GM19397 (cell line): ENCODE measurements around the gene NT5DC4.

ENCODE experiments used
- ATAC-seq: cut with Tn5 transposase; IDR thresholded peaks from one replicate; pipeline ENCODE4 v1.9.1; 2021; ENCODE audit warnings: mild to moderate bottlenecking, moderate library complexity; ENCODE audit not compliant: unreplicated experiment

The NT5DC4 gene

DNA sequence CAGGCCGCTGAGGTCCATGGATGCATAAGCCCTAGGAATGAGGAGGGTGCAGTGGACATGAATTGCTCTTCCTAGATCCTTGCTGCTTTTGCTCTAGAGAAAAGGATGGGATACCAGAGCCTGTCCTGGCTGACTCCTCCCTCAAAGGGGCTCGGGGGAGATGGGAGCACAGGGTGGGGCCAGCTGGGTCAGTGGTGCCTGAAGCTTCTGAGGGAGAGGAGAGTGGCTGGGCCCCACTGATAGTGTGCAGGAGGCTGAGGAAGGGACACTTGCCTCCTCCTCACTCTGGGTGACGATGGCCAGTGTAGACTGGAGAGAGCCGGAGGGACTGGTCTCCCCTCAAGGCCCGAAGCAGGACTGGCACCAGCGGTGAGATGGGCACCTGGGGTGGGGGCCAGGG is at the start of gene NT5DC4:
Gene NT5DC4, plus strand, starts transcription at position 236 of the 400 bp plus-strand sequence. Its CDS starts 60 bp downstream, at position 296.
- no peak for ATAC-seq

DNA sequence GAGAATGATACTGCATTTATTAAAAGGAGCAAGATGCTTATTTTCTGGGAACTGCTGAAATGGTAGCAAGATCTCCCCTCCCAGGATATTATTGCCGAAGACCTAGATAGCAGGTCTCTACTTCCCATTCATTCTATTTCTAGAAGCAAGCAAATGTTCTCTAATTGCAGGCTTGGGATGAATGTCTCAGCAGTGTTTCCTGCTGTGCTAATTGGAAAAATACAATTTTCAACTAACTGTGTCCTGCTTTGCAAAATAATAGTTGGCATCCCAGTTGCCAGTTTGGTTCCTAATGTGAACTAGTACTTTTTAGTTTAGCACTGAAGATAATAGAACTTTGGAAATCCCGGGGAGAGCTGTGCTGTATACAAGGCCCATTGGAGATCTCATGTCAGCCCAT is 49.0 kb upstream of the NT5DC4 start:
- no peak for ATAC-seq

DNA sequence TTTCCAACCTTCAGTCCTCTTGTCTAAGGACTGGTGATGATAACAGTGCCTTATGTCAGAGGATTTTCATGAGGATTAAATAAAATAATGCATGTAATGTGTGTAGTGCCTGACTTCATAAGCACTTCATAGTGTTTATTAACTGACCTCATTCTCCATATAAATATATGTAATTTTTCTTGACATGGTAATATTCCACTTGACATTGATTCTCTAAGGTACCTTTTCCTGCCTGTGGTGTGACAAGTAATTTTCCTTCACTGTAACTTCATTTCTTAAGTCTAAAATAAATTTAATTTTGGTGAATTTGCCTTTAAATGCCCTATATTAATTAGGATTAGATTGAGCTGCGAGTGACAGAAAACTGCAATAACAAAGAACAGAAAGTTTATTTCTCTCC is 47.8 kb upstream of the NT5DC4 start:
- no peak for ATAC-seq

DNA sequence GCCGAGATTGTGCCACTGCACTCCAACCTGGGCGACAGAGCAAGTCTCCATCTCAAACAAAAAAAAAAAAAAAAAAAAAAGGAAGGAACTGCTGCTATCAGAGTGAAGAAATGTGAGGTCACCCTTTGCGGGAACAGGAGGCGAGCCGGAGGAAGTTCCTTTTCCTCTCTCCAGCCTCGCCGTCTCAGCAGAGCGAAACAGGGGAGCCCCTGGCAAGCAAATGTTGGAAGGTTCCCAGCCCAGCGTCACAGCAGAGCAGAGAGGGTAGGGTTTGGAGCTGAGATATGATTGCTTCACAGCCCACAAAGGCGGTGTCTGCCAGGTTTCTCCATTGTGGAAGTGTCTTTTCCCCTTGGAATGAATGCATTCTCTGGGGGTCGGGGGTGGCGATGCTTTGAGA is 46.6 kb upstream of the NT5DC4 start:
- ATAC-seq, result no peak

DNA sequence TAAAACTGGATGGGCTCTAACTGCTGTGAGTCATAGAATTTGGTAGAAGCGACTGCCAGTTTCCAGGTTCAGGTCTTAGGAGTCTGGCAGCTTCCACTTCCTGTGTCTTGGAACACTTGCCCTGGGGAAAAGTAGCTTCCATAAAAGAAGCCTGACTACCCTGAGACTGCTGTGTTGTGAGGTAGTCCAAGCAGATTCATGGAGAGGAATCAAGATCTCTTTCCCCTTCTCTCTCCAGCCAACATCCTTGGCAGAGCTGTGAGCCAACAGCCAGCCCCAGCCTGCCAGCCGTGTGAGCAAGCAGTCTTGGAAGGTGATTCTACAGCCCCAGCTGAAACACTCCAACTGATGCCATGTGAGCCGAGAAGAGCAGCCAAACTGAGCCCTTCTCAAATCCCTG is 41.3 kb upstream of the NT5DC4 start:
- ATAC-seq, result no peak

DNA sequence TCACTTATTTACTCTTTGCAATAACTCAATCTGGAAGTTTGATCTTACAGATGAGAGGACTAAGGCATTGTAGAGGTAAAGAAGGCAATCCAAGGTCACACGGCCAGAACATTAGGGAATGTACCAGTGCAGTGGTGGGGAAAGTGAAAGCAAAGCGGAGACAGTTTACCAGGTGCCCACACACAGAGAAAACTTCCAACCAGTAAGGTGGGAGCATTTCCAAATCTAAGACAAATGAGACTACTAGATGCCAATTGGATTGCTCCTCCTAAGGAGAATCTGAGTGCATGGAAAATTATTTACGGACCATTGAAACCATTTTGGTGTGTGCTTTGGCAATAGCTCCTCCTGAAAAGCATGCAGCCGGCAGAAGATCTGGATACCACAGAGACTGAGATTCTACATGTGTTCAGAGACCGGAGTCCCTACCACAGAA is 40.1 kb upstream of the NT5DC4 start:
- no peak for ATAC-seq

DNA sequence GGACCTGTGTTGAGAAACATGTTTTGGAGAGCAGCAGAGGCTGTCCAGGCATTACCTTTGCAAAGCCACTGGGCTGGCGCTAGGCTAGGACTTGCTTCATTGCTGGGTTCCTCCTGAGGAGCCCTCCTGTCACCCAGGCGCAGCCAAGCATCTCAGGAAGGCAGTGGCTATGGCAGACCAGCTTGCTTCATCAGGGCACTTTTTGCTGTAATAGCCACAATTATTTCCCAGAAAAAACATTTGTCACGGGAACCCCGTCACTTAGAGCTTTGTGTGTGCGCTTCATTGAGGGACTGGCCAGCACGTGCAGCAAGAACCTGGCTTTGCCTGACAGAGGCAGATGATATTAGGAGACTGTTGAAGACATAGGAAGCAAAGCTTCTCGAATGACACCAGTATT is 38.7 kb upstream of the NT5DC4 start:
- ATAC-seq, result no peak

DNA sequence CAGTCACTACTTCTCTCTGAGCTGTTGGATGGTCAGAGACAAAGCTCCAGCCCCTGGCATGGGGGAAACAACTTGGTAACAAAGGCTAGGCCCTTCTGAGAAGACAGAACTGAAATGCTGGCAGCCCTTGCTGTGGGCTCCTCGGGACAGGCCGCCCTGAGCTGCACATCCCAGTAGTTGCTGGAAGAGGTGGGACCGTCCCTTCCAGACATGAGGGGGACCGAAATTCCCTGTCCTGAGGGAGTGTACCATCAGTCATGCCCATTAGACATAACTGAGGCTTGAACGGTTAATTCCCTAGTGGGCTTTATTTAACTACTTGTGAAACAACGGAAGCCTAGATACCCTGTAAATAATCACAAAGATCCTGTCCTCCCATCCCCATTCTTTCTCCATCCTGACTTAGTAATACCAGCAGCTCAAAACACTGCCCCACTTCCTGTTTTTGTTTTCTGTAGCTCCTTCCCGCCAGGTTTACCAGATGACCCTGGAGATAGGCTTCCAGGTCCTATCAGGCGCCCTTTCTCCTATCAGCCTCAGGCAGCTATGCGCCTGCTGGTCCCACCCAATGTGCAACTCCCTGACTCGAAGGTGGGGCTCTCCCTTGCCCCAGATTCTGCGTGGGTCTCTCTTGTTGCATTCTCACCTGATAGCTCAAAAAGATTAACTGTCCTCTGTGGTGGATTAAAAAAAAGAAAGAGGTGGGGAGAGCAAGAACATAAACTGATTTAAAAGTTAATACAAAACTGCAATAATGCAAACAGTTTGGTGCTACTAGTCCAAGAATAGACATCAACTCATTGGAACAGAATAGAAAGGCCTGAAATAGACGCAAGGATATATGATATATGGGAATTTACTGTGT is 37.0 kb upstream of the NT5DC4 start:
- no peak for ATAC-seq

DNA sequence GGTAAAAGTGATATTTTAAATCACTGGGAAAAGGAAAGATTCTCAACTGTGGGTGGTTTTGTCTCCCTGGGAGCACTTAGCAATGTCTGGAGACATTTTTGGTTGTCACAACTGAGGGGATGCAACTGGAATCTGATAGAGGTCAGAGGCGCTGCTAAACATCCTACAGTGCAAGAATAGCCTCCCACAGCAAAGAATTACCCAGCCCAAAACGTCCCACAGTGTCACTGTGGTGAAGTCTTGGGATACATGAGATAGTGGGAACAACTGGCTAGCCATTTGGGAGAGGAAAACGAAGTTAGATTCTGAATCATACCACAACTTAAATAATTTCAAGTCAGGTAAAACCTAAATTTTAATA is 36.4 kb upstream of the NT5DC4 start:
- no peak for ATAC-seq

DNA sequence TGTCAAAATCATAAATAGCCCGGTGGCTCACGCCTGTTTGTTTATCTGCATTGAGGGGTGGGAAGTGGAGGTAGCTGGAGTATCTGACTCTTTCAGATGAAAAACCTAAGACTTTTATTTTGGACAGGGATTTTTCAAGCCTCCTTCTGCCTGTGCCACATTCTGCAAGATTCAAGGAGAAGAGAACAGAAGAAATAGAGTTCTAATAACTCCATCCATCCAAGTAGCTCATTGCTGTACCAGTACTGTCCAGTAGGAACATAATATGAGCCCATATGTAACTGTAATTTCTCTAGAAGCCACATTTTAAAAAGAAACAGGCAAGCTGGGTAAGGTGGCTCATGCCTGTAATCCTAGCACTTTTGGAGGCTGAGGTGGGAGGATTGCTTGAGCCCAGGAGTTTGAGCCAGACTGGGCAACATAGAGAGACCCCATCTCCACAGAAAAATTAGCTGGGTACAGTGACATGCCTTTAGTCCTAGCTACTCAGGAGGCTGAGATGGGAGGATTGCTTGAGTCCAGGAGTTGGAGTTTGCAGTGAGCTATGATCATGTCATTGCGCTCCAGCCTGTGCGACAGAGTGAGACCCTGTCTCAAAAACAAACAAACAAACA is 35.4 kb upstream of the NT5DC4 start:
- no peak for ATAC-seq

DNA sequence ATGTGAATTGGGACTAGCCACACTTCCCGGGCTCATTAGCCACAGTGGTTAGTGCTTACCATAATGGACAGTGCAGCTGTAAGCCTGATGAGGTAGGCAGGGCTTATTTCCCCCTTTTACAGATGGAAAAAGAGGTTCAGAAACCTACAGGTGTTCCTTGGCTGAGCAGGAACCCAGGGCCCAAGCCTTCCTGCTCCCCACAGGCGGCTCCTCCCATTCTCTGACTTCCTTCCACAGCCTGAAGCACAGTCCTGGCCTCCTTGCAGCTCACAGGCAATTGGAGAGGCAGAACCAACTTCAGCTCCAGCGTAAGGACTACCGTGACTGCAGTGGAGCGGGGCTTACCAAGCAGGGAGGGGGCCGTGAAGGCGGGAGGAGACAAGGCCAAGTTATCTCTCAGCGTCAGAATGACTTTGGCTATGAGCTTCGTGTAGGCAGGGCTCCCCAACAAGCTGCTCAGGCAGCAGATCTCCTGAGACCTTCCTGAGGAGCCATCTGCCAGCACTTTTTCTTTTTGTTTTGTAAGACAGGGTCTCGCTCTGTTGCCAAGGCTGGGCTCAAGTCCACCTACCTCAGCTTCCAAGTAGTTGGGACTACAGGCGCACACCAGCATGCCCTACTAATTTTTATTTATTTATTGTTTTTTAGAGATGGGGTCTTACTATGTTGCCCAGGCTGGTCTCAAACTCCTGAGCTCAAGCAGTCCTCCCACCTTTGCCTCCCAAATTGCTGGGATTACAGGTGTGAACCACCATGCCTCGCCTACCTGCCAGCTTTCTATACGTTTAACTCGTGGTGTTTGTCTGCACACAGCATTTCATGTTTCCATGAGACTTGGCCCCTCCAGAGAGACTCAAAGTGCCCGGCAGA is 34.2 kb upstream of the NT5DC4 start:
- no peak for ATAC-seq

DNA sequence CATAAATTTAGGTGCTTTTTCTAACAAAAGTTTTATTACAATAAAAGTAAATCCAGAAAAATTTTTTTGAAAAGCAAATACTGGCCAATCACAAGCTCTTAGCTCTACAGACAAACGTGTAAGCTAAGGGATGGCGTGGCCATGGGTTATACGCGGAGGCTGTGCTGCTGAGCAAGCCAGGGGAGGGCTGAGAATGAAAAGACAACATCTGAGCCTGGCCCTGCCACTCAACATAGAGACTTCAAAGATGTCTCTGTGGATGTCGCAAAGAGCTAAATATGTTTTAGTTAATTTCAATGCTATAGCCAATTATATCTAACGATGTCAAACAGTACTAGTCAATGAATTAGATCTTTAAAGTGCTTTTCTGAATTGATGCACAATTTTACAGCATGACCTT is 33.3 kb upstream of the NT5DC4 start:
- no peak for ATAC-seq

DNA sequence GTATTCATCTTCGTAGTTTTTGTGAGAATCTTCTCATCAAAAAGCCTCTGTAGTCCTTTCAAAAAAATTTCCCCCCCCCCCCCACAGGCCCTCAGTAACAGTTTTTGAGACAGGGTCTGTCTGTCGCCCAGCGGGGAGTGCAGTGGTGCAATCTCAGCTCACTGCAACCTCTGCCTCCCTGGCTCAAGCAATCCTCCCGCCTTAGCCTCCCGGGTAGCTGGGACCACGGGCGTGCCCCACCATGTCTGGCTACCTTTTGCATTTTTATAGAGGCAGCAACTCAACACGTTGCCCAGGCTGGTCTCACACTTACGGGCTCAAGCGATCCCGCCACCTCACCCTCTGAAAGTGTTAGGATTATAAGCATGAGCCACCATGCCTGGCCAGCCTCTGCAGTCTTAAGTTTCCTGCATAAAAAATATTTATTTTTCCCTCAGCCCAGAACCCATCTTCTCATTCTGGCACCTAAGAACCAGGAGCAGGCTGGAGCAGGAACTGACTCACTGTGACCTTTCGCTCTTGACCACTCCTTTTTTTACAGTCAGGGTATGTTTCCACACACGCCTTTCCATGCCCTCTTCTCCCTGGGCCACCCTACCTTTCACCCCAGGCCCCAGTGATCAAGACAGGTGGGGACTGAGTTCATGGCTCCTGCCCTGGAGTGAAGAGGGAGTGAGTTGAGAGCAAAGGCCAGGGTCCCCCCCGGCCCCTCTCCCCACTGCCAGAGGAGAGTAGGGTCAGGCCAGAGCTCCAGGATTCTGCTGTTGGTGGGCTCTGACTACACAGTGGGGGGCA is 32.5 kb upstream of the NT5DC4 start:
- ATAC-seq, result no peak

DNA sequence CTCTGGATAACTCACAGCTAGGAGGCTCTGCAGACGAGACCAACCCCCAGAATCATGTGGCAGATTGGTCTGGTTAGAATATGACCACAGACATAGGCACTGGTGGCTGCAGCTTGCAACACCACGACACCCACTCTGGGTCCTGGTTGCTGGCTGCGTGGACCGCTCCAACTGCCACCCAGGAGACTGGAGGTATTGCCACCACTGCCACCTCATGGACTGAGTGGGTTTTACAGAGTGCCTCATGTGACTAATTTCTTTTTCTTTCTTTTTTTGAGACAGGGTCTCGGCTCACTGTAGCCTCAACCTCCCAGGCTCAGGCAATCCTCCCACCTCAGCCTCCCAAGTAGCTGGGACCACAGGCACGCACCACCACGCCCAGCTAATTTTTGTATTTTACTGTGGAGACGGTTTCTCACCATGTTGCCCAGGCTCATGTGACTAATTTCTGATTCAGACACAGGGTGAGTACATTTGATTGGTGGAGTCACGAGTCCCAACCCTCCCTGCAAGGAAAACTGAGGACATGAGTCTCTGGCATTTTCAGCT is 29.9 kb upstream of the NT5DC4 start:
- peak; percentile 49 for ATAC-seq

DNA sequence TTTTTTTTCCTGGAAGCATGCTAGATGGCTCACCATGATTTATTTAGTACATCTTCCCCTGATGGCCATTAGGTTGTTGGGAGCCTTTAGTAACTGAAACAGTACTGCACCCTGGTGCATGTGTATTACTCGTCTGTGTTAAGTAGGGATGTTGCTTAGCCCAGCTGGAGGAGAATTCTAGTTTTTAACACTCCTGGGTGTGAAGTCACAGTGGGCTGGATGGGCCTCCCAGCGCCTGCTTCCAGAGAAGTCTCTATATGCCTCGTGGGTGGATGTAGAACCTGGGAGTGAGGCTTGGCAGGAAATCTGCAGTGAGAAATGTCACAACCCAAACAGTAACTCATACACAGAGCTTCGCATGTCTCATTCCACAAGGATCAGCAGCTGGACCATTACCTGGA is 28.9 kb upstream of the NT5DC4 start:
- ATAC-seq, result no peak

DNA sequence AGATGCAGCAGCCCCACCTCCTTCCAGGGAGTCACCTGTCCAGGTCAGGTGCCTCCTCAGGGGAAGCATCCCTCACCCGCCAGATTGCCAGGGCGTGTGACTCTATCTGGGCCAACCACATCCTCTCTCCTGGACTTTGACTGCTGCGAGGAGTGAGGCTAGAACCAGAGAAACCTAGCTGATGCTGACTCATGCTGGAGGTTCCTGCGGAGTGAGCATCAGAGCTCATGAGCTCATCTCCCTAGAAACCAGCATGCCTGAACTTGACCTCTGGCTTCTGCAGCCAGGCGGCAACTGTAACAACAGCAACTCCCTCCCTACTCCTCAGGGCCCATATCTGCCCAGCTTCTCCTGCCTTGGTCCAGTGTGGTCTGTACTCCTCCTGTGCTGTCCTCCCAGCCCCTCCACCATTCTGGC is 28.3 kb upstream of the NT5DC4 start:
- ATAC-seq, result peak; percentile 71

DNA sequence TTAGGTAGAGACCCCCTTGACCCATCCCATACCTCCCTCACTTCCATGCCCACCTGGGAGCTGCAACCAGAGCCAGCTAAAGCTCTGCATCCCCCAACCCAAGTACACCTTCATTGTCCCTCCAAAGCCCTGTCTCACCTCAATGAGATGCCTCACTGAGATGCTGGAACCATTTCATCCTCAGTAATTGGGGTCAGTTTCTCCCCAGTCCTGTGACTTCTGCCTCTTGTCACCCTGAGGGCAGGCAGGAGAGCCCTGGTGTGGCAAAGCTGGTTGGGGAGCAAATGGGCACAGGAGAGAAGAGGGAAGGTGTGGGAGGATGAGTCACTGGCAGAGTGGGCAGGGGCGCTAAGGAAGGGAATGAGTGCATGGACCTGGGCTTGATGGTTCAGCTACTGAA is 27.9 kb upstream of the NT5DC4 start:
- ATAC-seq, result no peak

DNA sequence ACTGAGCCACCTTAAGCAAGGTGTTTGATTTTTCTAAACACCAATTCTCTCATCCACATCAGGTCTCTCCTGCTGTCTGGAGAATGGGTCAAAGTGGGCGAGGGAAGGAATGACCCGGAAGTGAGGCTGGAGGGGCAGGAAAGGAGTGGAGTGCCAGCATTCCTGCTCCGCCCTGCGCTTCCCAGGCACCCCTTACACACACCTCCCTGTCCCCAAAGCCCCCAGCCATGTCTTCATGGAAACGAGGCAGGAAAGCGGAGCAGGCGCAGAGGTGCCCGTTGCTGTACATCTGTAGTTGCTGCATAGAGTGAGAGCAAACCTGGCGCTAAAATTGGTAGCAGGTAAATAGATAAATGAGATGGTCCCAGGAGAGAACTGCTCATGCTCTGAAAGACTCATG is 27.2 kb upstream of the NT5DC4 start:
- no peak for ATAC-seq

DNA sequence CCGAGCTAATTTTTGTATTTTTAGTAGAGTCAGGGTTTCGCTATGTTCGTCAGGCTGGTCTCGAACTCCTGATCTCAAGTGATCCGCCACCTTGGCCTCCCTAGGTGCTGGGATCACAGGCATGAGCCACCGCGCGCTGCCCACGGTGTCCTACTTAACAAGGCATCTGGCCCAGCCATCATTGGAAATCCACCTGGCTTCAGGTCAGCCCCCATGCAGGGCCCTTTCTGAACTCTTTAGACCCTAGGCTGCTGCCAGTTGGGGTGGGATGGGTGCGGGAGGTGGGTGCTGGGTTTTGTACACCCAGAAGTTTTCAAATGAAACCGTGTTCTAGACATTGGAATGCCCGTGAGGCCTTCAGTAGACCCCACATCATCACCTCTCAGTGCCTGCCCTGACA is 26.6 kb upstream of the NT5DC4 start:
- no peak for ATAC-seq

DNA sequence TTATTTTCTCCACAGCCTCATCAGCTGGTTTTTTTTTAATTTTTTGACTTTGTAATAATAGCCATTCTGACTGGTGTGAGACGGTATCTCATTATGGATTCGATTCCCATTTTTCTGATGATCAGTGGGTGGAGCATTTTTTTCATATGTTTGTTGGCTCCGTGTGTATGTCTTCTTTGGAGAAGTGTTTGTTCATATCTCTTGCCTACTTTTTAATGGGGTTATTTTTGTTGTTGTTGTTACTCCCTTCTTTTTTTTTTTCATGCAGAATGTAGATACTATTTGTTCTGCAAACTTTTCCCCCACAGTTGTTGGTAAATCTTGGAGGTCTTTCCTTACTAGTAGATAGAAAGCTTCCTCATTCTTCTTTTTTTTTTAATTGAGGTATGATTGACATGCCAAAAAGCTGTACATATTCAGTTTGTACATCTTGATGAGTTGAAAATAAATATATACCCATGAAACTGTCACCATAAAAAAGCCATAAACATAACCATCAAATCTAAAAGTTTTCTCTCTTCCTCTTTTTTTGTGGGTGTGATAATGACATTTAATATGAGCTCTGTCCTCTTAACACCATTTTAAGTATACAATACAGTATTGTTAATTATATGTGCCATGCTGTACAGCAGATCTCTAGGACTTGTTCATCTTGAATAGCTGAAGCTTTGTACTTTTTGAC is 21.8 kb upstream of the NT5DC4 start:
- ATAC-seq, result no peak
